Measurements from ENCODE around the gene CSNK2A2.

CSNK2A2 gene

DNA sequence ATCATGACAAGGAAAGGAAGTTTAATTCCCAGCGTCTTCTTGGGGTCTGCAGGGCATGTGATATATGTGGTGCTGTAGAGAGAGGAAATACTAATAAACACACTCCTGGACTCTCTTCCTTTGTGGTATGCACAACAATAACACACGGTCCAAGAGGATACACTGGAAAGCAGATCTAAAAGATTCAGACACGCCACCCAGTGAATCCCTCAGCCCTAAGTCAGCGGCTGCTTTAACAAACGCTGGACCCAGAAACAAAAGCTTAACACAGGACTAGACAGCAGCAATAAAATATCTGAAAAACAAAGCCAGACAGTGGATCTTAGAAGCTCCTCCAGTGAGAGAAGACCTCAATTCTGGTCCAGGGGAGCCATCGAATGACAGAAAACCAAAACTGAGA is 81.8 kb downstream of the CSNK2A2 start:
- no CpG with 5 or more reads among the region's 6 CpGs for WGBS (ENCODE audit: insufficient coverage, insufficient read length)
- Histone ChIP-seq H3K4me1 (ENCODE audit: control insufficient read depth, insufficient read depth, low read length) (0 out of 2 replicates have a peak, but pooled peaks cover under 1% of the 10 kb centered on the region), H3K27ac (ENCODE audit: low read length) (no peak overlapping the region), H3K36me3 (ENCODE audit: control insufficient read depth, insufficient read depth, low read length) (peaks cover 21% of the 10 kb centered on the region), H3K27me3 (ENCODE audit: control insufficient read depth, insufficient read depth, low read length) (no peaks in the 10 kb centered on the region), H3K9me3 (ENCODE audit: control insufficient read depth, insufficient read depth, low read length) (no peaks in the 10 kb centered on the region), H3K4me3 (ENCODE audit: low read length) (no peak overlapping the region)
- DNase-seq (ENCODE audit: low read depth, low spot score): no peak

DNA sequence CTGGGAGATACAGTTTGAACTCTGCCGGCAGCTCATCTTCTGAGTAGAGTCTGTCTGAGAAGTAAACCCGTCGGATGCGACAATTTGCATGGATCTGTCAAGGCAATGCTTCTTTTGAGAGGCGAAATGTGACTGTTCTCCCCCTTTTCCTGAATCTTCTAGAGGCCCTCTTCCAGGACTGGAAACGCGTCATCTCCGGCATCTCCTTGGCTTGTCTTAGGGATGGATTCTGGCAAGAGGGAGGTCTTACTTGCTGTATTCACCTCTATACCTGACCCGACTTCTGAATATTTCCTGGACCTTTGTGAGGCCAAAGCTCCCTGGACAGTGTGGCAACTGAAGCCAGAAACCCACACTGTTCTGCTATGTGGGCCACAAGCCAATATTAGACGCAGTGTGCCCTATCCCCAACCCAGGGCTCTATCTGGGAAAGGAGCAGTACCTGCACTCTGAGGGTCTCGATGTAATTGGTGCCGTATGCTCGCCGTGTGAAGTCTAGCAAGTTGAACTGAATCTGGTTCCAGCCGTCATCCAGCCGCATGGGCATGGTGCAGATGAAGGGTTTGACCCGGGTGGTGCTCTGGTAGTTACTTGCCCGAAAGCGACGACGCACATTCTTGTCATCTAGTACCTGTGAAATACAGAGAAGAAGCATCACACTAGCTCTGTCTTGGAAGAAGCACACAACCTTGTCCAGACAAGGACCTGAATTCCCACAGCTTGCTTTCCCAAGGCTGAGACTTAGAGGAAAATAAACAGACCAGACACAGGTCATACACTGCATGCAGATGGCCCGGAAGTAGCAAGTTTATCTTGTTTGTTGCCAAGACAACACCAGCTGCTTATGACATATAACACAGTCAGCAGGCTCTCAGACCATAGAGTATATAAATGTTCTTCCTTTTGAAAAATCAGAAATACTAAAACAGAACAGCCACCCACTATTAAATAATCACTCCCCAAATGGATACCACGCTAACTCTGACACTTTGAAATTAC is 82.8 kb downstream of the CSNK2A2 start:
- H3K4me3 ChIP-seq (ENCODE audit: low read length): no peak overlapping the region
- DNase-seq (ENCODE audit: low read depth, low spot score): no peak
- H3K27ac ChIP-seq (ENCODE audit: low read length): no peak overlapping the region
- peaks cover 6% of the 10 kb centered on the region; the same call in 1 of the 2 replicates for H3K4me1 ChIP-seq (ENCODE audit: control insufficient read depth, insufficient read depth, low read length)
- H3K27me3 ChIP-seq (ENCODE audit: control insufficient read depth, insufficient read depth, low read length): no peaks in the 10 kb centered on the region
- no CpG with 5 or more reads among the region's 23 CpGs for WGBS (ENCODE audit: insufficient coverage, insufficient read length)
- peaks cover 21% of the 10 kb centered on the region for H3K36me3 ChIP-seq (ENCODE audit: control insufficient read depth, insufficient read depth, low read length)
- H3K9me3 ChIP-seq (ENCODE audit: control insufficient read depth, insufficient read depth, low read length): no peaks in the 10 kb centered on the region

DNA sequence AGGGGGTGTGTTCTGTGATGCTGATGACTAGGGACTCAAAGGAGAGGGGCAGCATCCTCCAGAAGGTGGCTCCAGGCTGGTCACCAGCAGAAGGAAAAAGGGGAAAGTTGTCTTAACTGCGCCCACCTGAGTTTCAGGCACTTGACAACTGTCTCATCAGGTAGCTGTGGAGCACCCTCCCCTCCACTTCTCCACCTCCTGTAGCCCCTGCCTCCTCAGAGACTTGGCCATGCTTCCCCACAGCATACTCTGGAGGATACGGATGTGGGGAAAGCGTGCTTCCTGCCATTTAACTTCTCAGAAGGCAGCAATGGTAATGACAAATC is 86.6 kb downstream of the CSNK2A2 start:
- Histone ChIP-seq H3K36me3 (ENCODE audit: control insufficient read depth, insufficient read depth, low read length) (peaks cover 18% of the 10 kb centered on the region), H3K27ac (ENCODE audit: low read length) (no peak overlapping the region), H3K27me3 (ENCODE audit: control insufficient read depth, insufficient read depth, low read length) (no peaks in the 10 kb centered on the region), H3K4me1 (ENCODE audit: control insufficient read depth, insufficient read depth, low read length) (peaks cover 7% of the 10 kb centered on the region; the same call in 1 of the 2 replicates), H3K4me3 (ENCODE audit: low read length) (no peak overlapping the region), H3K9me3 (ENCODE audit: control insufficient read depth, insufficient read depth, low read length) (no peaks in the 10 kb centered on the region)
- no peak for DNase-seq (ENCODE audit: low read depth, low spot score)
- WGBS (ENCODE audit: insufficient coverage, insufficient read length): no CpG with 5 or more reads among the region's 3 CpGs

DNA sequence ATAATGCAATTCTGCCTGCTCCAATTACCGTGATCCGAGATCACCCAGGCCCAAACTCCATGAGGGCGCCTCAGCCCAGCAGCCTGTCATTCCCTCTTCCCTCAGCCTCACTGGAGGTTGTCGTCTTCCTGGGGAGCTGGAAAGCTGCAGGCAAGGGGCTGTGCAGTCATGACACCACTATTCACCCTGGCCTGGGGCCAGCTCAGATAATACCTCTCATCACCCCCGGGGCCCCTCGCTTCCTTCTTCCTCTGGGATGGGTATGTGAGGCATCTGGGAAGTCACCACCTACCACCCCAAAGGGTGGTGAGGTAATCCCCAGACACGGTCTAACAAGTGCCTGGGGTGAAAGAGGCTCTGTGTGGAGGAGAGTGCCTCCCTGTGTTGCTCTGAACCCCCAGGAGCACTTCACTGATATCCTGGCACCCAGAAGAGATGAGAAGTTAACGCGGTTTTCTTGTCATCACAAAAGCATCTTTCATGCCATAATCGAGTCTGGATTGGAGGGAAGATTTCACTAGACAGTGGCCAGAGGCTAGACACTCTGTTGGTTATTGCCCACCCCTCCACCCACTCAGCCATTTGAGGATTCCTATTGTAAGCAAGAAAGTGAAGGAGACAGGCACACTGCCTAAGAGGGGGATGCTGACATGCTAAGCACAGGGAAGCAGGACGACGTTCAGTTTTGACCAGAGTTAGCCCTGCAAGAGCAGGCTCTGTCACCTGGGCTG is 87.2 kb downstream of the CSNK2A2 start:
- no peaks in the 10 kb centered on the region for H3K27me3 ChIP-seq (ENCODE audit: control insufficient read depth, insufficient read depth, low read length)
- no CpG with 5 or more reads among the region's 12 CpGs for WGBS (ENCODE audit: insufficient coverage, insufficient read length)
- DNase-seq (ENCODE audit: low read depth, low spot score): no peak
- H3K27ac ChIP-seq (ENCODE audit: low read length): no peak overlapping the region
- H3K4me1 ChIP-seq (ENCODE audit: control insufficient read depth, insufficient read depth, low read length): peaks cover 7% of the 10 kb centered on the region; the same call in 1 of the 2 replicates
- no peaks in the 10 kb centered on the region for H3K9me3 ChIP-seq (ENCODE audit: control insufficient read depth, insufficient read depth, low read length)
- no peak overlapping the region for H3K4me3 ChIP-seq (ENCODE audit: low read length)
- H3K36me3 ChIP-seq (ENCODE audit: control insufficient read depth, insufficient read depth, low read length): peaks cover 18% of the 10 kb centered on the region

DNA sequence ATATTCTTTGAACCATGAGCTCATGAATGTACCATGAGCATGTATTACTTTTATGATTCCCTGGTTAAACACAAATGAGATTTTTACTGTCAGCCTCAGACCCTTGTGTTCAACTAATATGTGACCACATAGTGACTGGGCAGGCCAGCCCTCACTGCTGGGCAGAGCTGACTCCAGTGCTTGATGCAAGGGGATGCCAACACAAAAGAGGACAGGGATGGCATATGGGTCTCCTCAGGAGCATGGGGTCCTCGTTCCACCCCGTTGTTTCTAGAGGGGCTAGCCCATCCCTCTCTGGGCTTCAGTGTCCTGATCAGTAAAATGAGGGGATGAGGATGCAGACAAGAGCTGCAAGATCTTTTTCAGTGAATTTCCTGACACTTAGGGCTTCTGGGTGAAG is 88.0 kb downstream of the CSNK2A2 start:
- H3K4me1 ChIP-seq (ENCODE audit: control insufficient read depth, insufficient read depth, low read length): peaks cover 7% of the 10 kb centered on the region; the same call in 1 of the 2 replicates
- no CpG with 5 or more reads among the region's 2 CpGs for whole genome bisulfite sequencing (ENCODE audit: insufficient coverage, insufficient read length)
- no peak for DNase-seq (ENCODE audit: low read depth, low spot score)

DNA sequence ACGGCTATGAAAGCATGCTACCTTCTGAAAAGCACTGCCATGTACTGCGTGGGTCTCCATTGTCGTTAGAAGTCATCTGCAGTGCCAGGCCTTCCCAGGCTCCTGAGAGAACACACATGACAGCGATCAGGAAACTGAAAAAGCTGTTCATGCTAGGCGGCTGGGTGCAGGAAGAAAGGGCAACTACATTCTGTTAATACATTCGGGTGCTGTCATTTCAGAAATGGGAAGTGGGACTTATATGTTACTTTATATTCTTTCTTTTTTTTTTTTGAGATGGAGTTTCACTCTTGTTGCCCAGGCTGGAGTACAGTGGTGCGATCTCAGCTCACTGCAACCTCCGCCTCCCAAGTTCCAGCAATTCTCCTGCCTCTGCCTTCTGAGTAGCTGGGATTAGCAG is 88.6 kb downstream of the CSNK2A2 start:
- Histone ChIP-seq H3K27me3 (ENCODE audit: control insufficient read depth, insufficient read depth, low read length) (no peaks in the 10 kb centered on the region), H3K27ac (ENCODE audit: low read length) (no peak overlapping the region), H3K4me3 (ENCODE audit: low read length) (no peak overlapping the region), H3K9me3 (ENCODE audit: control insufficient read depth, insufficient read depth, low read length) (no peaks in the 10 kb centered on the region), H3K36me3 (ENCODE audit: control insufficient read depth, insufficient read depth, low read length) (peaks cover 6% of the 10 kb centered on the region), H3K4me1 (ENCODE audit: control insufficient read depth, insufficient read depth, low read length) (peaks cover 7% of the 10 kb centered on the region; the same call in 1 of the 2 replicates)
- WGBS (ENCODE audit: insufficient coverage, insufficient read length): no CpG with 5 or more reads among the region's 8 CpGs
- DNase-seq (ENCODE audit: low read depth, low spot score): no peak

More for the DNA sequence above, 88.0 kb downstream of the CSNK2A2 start:
- H3K36me3 ChIP-seq (ENCODE audit: control insufficient read depth, insufficient read depth, low read length): peaks cover 11% of the 10 kb centered on the region
- no peak overlapping the region for H3K27ac ChIP-seq (ENCODE audit: low read length)
- H3K4me3 ChIP-seq (ENCODE audit: low read length): no peak overlapping the region
- H3K9me3 ChIP-seq (ENCODE audit: control insufficient read depth, insufficient read depth, low read length): no peaks in the 10 kb centered on the region
- H3K27me3 ChIP-seq (ENCODE audit: control insufficient read depth, insufficient read depth, low read length): no peaks in the 10 kb centered on the region

Data from iPS DF 6.9 (cell line).